HPDE6-E6E7 (cell line): ENCODE measurements around the gene APOL1.

Experiments used
- DNase-seq: peaks from one replicate; pipeline ENCODE4 v3.0.0; 2011; ENCODE audit warnings: missing footprints; ENCODE audit errors: extremely low spot score

APOL1 gene

DNA sequence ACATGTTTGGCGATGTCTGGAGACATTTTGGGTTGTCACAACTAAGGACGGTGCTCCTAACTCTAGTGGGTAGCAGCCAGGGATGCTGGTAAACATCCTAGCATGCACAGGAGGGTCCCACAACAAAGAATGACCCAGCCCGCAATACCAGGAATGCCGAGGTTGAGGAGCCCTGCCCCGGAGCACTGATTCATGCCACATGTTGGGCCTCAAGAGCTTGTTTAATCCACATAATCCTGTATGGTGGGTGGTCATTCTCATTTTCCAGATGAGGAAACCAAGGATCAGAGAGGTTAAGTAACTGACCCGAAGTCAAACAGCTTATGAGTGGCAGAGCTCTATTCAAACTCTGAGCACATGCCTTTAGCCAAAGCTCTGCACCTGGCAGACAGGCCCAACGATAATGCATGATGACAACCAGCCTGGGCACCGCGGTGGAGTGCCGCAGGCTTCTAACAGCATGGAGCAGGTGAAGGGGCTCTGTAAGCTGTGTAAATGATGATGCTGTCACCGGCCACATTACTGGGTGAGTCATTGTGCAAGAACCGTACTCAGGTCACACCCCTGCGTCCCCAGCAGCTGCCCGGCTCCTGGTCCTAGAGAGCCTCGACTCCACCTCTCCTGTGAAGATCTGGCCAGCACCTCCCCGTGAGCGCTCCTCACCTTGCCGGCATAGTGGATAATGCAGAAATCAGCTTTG is 58.6 kb downstream of the APOL1 start:
- DNase-seq: no peak

DNA sequence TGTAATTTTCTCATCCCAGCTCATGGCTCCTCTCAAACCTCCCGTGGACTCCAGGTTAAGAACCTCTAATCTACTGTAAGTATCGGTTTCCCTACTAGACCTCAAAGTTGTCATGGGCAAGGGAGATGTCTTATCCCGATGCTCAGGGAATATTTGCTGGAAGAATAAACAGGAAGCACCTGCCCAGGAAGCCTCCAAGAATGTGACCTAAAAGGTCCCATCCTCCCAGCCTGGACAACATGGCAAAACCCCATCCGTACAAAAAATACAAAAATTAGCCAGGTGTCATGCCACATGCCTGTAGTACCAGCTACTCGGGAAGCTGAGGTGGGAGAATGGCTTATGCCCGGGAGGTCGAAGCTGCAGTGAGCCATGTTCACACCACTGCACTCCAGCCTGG is 62.4 kb downstream of the APOL1 start:
- no peak for DNase-seq

DNA sequence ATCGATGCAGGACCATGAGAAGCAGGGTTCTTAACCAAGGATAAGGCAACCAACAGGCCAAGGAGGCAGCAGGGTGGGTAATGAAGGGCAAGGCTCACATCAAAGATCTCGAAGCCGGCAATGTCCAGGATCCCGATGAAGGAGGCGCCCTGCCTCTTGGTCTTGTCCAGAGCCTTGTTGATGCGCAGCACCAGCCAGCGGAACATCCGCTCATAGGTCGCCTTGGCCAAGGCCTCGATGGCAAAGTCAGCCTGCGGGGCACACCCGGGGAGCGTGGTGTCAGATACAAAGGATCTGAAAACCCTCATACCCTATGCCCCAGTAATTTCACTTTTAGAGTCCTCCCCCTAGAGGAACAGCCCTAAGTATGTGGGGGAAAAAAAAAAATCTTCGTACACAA is 63.5 kb downstream of the APOL1 start:
- no peak for DNase-seq
